MM.1S (cell line): Measurements from ENCODE around the gene STN1.

ENCODE experiments used
- DNase-seq: peaks from one replicate; pipeline ENCODE4 v3.0.0-alpha.2; 2015
- H2AFZ ChIP-seq: fragments of 300-600 bp; sonication (generic); 2 replicates; pipeline ENCODE4 v1.6.0; 2016; ENCODE audit warnings: antibody characterized with exemption, low read length
- H3F3A ChIP-seq: fragments of 300-600 bp; sonication (generic); 2 replicates; pipeline ENCODE4 v1.6.1; 2016; ENCODE audit warnings: mild to moderate bottlenecking, antibody characterized with exemption, low read length, moderate library complexity, mixed read lengths; ENCODE audit not compliant: insufficient read depth
- H3K27ac ChIP-seq: fragments of 300-600 bp; sonication (generic); 2 replicates; pipeline ENCODE4 v1.5.1; 2016; ENCODE audit warnings: mild to moderate bottlenecking, low read length
- H3K27me3 ChIP-seq: fragments of 300-600 bp; sonication (generic); replicated peaks from 2 replicates; pipeline ENCODE4 v1.6.0; 2016; ENCODE audit warnings: low read length; ENCODE audit not compliant: insufficient read depth
- H3K36me3 ChIP-seq: fragments of 300-600 bp; sonication (generic); replicated peaks from 2 replicates; pipeline ENCODE4 v1.6.1; 2016; ENCODE audit warnings: mild to moderate bottlenecking, low read length, mixed read lengths; ENCODE audit not compliant: insufficient read depth
- H3K4me1 ChIP-seq: fragments of 300-600 bp; sonication (generic); 2 replicates; pipeline ENCODE4 v1.6.1; 2016; ENCODE audit warnings: low read length, mixed read lengths
- H3K4me2 ChIP-seq: fragments of 300-600 bp; sonication (generic); 2 replicates; pipeline ENCODE4 v1.6.0; 2016; ENCODE audit warnings: low read depth, low read length
- H3K4me3 ChIP-seq: fragments of 300-600 bp; sonication (generic); 2 replicates; pipeline ENCODE4 v1.5.1; 2016; ENCODE audit warnings: low read length, mixed read lengths
- H3K79me2 ChIP-seq: fragments of 300-600 bp; sonication (generic); 2 replicates; pipeline ENCODE4 v1.6.1; 2016; ENCODE audit warnings: mixed run types, low read length, mixed read lengths
- H3K9ac ChIP-seq: fragments of 300-600 bp; sonication (generic); 2 replicates; pipeline ENCODE4 v1.6.1; 2016; ENCODE audit warnings: low read length, mixed read lengths
- H3K9me2 ChIP-seq: fragments of 300-600 bp; sonication (generic); replicated peaks from 2 replicates; pipeline ENCODE4 v1.6.1; 2016; ENCODE audit warnings: mild to moderate bottlenecking, low read length, mixed read lengths; ENCODE audit not compliant: insufficient read depth
- H3K9me3 ChIP-seq: fragments of 300-600 bp; sonication (generic); replicated peaks from 2 replicates; pipeline ENCODE4 v1.6.1; 2016; ENCODE audit warnings: mild to moderate bottlenecking, low read length, mixed read lengths; ENCODE audit not compliant: insufficient read depth
- H4K20me1 ChIP-seq: fragments of 300-600 bp; sonication (generic); 2 replicates; pipeline ENCODE4 v1.6.1; 2016; ENCODE audit warnings: mild to moderate bottlenecking, low read length, moderate library complexity, mixed read lengths; ENCODE audit not compliant: insufficient read depth
- EZH2 ChIP-seq: fragments of 300-600 bp; sonication (generic); optimal IDR thresholded peaks from 2 replicates; pipeline ENCODE3; 2017; ENCODE audit warnings: low read depth, mild to moderate bottlenecking, antibody characterized with exemption, low read length, mixed read lengths
- EZH2phosphoT487 ChIP-seq: fragments of 300-600 bp; sonication (generic); IDR thresholded peaks from 2 replicates; pipeline ENCODE4 v1.6.1; 2018; ENCODE audit warnings: antibody characterized with exemption, low read length
- TF ChIP-seq, protein P1 (sequence below): fragments of 300-600 bp; sonication (generic); IDR thresholded peaks from 2 replicates; pipeline ENCODE4 v1.5.1; 2016; ENCODE audit warnings: antibody characterized with exemption, low read length, mixed read lengths

The STN1 gene

DNA sequence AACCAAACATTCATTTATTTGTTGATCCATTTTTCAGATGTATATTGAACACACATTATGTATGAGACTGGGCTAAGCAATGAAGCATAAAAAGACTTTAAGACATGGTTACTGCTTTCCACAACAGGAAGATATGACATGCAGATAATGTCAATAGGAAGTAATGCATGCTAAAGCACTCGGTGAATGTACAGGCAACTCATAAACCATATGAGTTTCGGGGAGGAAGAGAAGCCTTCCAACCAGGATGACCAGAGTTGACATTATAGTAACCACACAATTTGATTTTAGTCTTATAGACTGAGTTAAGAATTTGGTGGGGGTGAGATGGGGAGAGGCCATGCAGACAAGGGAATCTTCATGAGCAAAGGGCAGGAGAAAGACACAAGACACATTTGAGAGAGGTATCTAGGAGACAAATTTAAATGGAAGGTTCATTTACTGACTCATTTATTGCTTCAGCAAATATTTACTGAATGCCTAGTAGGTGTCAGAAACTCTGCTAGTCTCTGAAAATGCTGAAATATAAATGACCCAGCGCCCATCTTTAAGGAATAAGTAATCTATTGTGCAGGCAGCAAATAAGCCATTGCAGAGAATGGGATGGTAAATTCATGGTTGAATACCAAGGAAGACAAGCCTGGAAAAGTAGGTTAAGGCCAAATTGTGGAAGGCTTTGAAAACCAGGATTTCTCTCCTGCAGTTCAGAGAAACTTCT lies 30.0 kb upstream of the STN1 start:
- H3K9me2 ChIP-seq: no peaks in the 10 kb centered on the region
- H3K27me3 ChIP-seq: no peaks in the 10 kb centered on the region
- H3K27ac ChIP-seq: no peak overlapping the region
- H2AFZ ChIP-seq: no peak overlapping the region
- DNase-seq: no peak
- H3K79me2 ChIP-seq: no peaks in the 10 kb centered on the region
- no peaks in the 10 kb centered on the region for H3F3A ChIP-seq
- no peak overlapping the region for H3K4me3 ChIP-seq
- H3K4me1 ChIP-seq: no peaks in the 10 kb centered on the region
- no peak overlapping the region for H3K9ac ChIP-seq
- TF ChIP-seq, protein P1, sequence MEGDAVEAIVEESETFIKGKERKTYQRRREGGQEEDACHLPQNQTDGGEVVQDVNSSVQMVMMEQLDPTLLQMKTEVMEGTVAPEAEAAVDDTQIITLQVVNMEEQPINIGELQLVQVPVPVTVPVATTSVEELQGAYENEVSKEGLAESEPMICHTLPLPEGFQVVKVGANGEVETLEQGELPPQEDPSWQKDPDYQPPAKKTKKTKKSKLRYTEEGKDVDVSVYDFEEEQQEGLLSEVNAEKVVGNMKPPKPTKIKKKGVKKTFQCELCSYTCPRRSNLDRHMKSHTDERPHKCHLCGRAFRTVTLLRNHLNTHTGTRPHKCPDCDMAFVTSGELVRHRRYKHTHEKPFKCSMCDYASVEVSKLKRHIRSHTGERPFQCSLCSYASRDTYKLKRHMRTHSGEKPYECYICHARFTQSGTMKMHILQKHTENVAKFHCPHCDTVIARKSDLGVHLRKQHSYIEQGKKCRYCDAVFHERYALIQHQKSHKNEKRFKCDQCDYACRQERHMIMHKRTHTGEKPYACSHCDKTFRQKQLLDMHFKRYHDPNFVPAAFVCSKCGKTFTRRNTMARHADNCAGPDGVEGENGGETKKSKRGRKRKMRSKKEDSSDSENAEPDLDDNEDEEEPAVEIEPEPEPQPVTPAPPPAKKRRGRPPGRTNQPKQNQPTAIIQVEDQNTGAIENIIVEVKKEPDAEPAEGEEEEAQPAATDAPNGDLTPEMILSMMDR: no peak
- TF ChIP-seq EZH2phosphoT487 (no peak), EZH2 (no peak)
- no peaks in the 10 kb centered on the region for H4K20me1 ChIP-seq
- no peaks in the 10 kb centered on the region for H3K9me3 ChIP-seq
- no peak overlapping the region for H3K4me2 ChIP-seq
- no peaks in the 10 kb centered on the region for H3K36me3 ChIP-seq

DNA sequence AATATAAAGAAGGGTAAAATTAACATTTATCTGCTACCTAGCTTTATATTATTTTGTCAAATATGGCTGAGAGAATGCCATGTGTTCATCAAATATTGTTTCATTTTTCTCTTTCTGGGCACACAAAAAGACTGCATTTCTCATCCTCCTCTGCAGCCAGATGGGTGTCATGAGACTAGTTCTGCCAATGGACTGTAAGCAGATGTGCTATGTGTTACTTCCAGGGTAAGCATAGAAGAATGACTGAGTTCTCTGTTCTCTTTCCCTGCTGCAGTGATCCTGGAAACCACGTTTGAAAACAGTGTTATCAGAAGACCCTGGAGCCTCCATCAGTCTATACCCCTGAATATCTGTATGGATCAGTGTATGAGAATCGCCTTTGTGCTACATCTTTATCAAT lies 24.9 kb upstream of the STN1 start:
- Histone ChIP-seq H3K79me2 (no peaks in the 10 kb centered on the region), H3K27ac (no peak overlapping the region), H3K4me1 (no peaks in the 10 kb centered on the region), H3K9ac (no peak overlapping the region), H3K27me3 (no peaks in the 10 kb centered on the region), H3F3A (no peaks in the 10 kb centered on the region), H3K4me3 (no peak overlapping the region), H3K4me2 (no peak overlapping the region), H3K36me3 (no peaks in the 10 kb centered on the region), H3K9me3 (no peaks in the 10 kb centered on the region), H3K9me2 (no peaks in the 10 kb centered on the region), H4K20me1 (no peaks in the 10 kb centered on the region), H2AFZ (no peak overlapping the region)
- DNase-seq: no peak
- TF ChIP-seq, protein P1: no peak

DNA sequence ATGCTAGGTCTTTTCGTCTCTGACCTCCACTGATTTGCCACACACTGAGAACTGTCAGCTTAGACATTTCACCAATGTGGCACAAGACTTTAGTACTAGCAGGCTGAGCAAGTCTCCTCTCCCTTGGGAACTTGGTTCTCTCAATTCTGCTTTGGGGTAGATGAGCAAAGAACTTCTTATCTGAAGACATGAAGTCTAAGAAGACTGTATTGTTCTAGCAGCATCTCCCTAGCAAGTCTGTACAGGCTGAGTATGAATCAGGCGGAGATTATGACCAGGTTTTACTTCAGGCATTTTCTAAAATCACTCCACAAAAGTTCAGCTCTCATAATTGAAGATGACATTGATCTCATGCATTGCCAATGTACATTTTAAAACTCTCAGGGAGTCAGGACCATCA lies 23.8 kb upstream of the STN1 start:
- Histone ChIP-seq H2AFZ (no peak overlapping the region), H3K4me3 (no peak overlapping the region), H3K9me2 (no peaks in the 10 kb centered on the region), H3K9me3 (no peaks in the 10 kb centered on the region), H4K20me1 (no peaks in the 10 kb centered on the region), H3F3A (no peaks in the 10 kb centered on the region), H3K79me2 (no peaks in the 10 kb centered on the region), H3K4me1 (no peaks in the 10 kb centered on the region), H3K36me3 (no peaks in the 10 kb centered on the region), H3K27me3 (no peaks in the 10 kb centered on the region), H3K27ac (no peak overlapping the region), H3K4me2 (no peak overlapping the region), H3K9ac (no peak overlapping the region)
- TF ChIP-seq EZH2phosphoT487: no peak
- TF ChIP-seq, protein P1: no peak
- TF ChIP-seq EZH2: no peak
- DNase-seq: no peak
